Ovary (tissue), 3 donors: ENCODE measurements around the gene CACNG4.

Experiments
- POLR2A ChIP-seq: fragments of 450-650 bp; IDR thresholded peaks from one replicate; pipeline ENCODE4 v1.6.1; 2017; ENCODE audit warnings: antibody characterized with exemption, mild to moderate bottlenecking, moderate library complexity
- TF ChIP-seq, protein P1 (sequence below), 3 donors: fragments of 450-650 bp in 2 of 3; fragments of 200-600 bp in 1 of 3; IDR thresholded peaks; one replicate each; pipeline versions ENCODE4 v1.5.1 to v1.8.0; 2016 to 2022; ENCODE audit warnings: antibody characterized with exemption in 3 of 3, mild to moderate bottlenecking in 1 of 3
- donor health status: DM: no; HTN: no; CAD: no.

DNA sequence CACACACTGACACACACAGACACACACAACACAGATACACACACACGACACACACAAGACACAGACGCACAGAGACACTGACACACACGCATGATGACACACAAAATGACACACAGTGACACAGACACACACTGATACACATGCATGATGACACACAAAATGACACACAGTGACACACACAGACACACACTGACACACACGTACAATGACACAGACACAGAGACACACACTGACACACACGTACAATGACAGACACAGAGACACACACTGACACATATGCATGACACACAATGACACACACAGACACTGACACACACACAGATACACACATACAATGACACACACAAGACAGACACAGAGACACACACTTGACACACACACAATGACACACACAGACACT lies 90.1 kb downstream of the CACNG4 start:
- TF ChIP-seq, protein P1, sequence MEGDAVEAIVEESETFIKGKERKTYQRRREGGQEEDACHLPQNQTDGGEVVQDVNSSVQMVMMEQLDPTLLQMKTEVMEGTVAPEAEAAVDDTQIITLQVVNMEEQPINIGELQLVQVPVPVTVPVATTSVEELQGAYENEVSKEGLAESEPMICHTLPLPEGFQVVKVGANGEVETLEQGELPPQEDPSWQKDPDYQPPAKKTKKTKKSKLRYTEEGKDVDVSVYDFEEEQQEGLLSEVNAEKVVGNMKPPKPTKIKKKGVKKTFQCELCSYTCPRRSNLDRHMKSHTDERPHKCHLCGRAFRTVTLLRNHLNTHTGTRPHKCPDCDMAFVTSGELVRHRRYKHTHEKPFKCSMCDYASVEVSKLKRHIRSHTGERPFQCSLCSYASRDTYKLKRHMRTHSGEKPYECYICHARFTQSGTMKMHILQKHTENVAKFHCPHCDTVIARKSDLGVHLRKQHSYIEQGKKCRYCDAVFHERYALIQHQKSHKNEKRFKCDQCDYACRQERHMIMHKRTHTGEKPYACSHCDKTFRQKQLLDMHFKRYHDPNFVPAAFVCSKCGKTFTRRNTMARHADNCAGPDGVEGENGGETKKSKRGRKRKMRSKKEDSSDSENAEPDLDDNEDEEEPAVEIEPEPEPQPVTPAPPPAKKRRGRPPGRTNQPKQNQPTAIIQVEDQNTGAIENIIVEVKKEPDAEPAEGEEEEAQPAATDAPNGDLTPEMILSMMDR (IDR thresholded peaks at IDR 0.05), result no peak
- no peak for TF ChIP-seq POLR2A
